Occipital lobe (tissue), 2 donors: ENCODE data around the gene CERS2. TPM values are rescaled to one million over a fixed set of nuclear protein-coding genes. Genes with fewer than 3 reads are reported as not detected.

ENCODE experiments used
- small RNA-seq: library from RNA; depleted of rRNA; stranded (forward); fragments of <200 nt; gene quantifications from one replicate; pipeline ENCODE3, GENCODE V24; 2014
- total RNA-seq: library from RNA; depleted of rRNA; stranded (reverse); fragments of >200 nt; gene quantifications from one replicate; pipeline ENCODE4 v1.2.3, GENCODE V29; 2014

The CERS2 gene
- total RNA-seq, 1 donor from 2014 or later: 35.6 TPM

Small RNA genes lying within 50 kb of the gene (small RNA-seq; reads per million reads assigned to genes)
- gene RNU6-884P: not detected

Other genes starting within 250 kb of the CERS2 start
- 11.9 TPM for gene CTSS, start 209.1 kb downstream of the CERS2 start, total RNA-seq
- gene CTSK, start 166.6 kb downstream of the CERS2 start, total RNA-seq: 7.2 TPM
- 20.0 TPM for gene ARNT, start 98.2 kb downstream of the CERS2 start, total RNA-seq
- gene CTXND2, start 87.7 kb downstream of the CERS2 start, total RNA-seq: not detected
- gene SETDB1, start 48.5 kb downstream of the CERS2 start, total RNA-seq: 51.5 TPM
- not detected for gene ANXA9, start 7.5 kb upstream of the CERS2 start, total RNA-seq
- gene MINDY1, start 32.1 kb upstream of the CERS2 start, total RNA-seq: 10.5 TPM
- gene PRUNE1, start 33.6 kb upstream of the CERS2 start, total RNA-seq: 25.3 TPM
- 0.16 TPM for gene BNIPL, start 61.8 kb upstream of the CERS2 start, total RNA-seq
- 3.4 TPM for gene C1orf56, start 72.9 kb upstream of the CERS2 start, total RNA-seq
- gene CDC42SE1, start 84.8 kb upstream of the CERS2 start, total RNA-seq: 33.4 TPM
- 77.2 TPM for gene MLLT11, start 85.6 kb upstream of the CERS2 start, total RNA-seq
- 12.6 TPM for gene GABPB2, start 95.9 kb upstream of the CERS2 start, total RNA-seq
- gene SEMA6C, start 171.8 kb upstream of the CERS2 start, total RNA-seq: 18.6 TPM
- gene TNFAIP8L2, start 181.8 kb upstream of the CERS2 start, total RNA-seq: 0.78 TPM
- gene LYSMD1, start 191.1 kb upstream of the CERS2 start, total RNA-seq: 16.4 TPM
- gene SCNM1, start 191.3 kb upstream of the CERS2 start, total RNA-seq: 35.6 TPM
- gene TMOD4, start 201.1 kb upstream of the CERS2 start, total RNA-seq: not detected
- 75.3 TPM for gene VPS72, start 215.4 kb upstream of the CERS2 start, total RNA-seq
- 56.3 TPM for gene PIP5K1A, start 223.7 kb upstream of the CERS2 start, total RNA-seq